Ishikawa (cell line): ENCODE data around the gene KPNA3.

Source experiments
- CEBPB ChIP-seq: IDR thresholded peaks from 2 replicates; pipeline ENCODE4 v1.6.1; 2012
- CREB1 ChIP-seq: IDR thresholded peaks from 2 replicates; pipeline ENCODE4 v1.6.1; 2012; ENCODE audit warnings: low read depth
- EGR1 ChIP-seq: IDR thresholded peaks from 2 replicates; pipeline ENCODE4 v1.6.1; 2012
- EP300 ChIP-seq: IDR thresholded peaks from 2 replicates; pipeline ENCODE4 v1.6.1; 2012; ENCODE audit warnings: borderline replicate concordance
- FOXM1 ChIP-seq: IDR thresholded peaks from 2 replicates; pipeline ENCODE4 v1.6.1; 2012; ENCODE audit warnings: low read depth, borderline replicate concordance
- MAX ChIP-seq: IDR thresholded peaks from 2 replicates; pipeline ENCODE4 v1.6.1; 2012
- NFIC ChIP-seq: IDR thresholded peaks from 2 replicates; pipeline ENCODE4 v1.6.1; 2012
- REST ChIP-seq: IDR thresholded peaks from 2 replicates; pipeline ENCODE4 v1.6.1; 2012; ENCODE audit warnings: low read depth, mild to moderate bottlenecking
- TAF1 ChIP-seq: IDR thresholded peaks from 2 replicates; pipeline ENCODE4 v1.6.1; 2012; ENCODE audit warnings: low read depth, mild to moderate bottlenecking
- TEAD4 ChIP-seq: IDR thresholded peaks from 2 replicates; pipeline ENCODE4 v1.6.1; 2012
- USF1 ChIP-seq: IDR thresholded peaks from 2 replicates; pipeline ENCODE4 v1.6.1; 2012
- YY1 ChIP-seq: IDR thresholded peaks from 2 replicates; pipeline ENCODE4 v1.6.1; 2012; ENCODE audit warnings: low read depth
- ZBTB7A ChIP-seq: IDR thresholded peaks from 2 replicates; pipeline ENCODE4 v1.6.1; 2012; ENCODE audit warnings: low read depth

GRCh38 chr13:49827891-49828290 lies 35.4 kb upstream of the KPNA3 start:
- no peak for TF ChIP-seq CREB1
- no peak for TF ChIP-seq REST
- no peak for TF ChIP-seq FOXM1
- no peak for TF ChIP-seq YY1
- no peak for TF ChIP-seq TAF1
- no peak for TF ChIP-seq EP300
- TF ChIP-seq ZBTB7A, result no peak
- no peak for TF ChIP-seq NFIC
- TF ChIP-seq CEBPB, result no peak
- TF ChIP-seq USF1, result no peak
- TF ChIP-seq MAX, result no peak
- TF ChIP-seq EGR1, result no peak
- no peak for TF ChIP-seq TEAD4
